ENCODE results near the gene NFKB1.

DNA sequence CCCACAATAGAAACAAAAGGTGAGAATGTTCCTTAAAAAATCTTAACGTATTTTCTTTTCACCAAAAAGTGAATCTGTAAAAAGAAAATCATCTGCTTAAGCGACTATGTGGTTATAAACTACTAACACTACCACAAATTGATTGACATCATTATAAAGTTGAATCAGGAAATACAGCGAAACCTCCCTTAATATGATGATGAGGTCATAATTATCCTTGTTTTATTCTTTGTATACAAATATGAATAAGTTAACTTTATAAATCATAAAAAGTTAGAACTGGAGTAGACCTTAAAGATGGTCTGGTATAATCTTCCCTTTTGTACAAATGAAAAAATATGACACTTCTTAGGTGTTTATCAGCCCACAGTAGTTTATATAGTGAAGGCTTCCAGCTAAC, 35.6 kb downstream of the NFKB1 start:
- no peak for TF ChIP-seq EZH2 (IDR thresholded peaks at IDR 0.05; ENCODE audit: borderline replicate concordance, low read length)
- TF ChIP-seq, protein P1, sequence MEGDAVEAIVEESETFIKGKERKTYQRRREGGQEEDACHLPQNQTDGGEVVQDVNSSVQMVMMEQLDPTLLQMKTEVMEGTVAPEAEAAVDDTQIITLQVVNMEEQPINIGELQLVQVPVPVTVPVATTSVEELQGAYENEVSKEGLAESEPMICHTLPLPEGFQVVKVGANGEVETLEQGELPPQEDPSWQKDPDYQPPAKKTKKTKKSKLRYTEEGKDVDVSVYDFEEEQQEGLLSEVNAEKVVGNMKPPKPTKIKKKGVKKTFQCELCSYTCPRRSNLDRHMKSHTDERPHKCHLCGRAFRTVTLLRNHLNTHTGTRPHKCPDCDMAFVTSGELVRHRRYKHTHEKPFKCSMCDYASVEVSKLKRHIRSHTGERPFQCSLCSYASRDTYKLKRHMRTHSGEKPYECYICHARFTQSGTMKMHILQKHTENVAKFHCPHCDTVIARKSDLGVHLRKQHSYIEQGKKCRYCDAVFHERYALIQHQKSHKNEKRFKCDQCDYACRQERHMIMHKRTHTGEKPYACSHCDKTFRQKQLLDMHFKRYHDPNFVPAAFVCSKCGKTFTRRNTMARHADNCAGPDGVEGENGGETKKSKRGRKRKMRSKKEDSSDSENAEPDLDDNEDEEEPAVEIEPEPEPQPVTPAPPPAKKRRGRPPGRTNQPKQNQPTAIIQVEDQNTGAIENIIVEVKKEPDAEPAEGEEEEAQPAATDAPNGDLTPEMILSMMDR (IDR thresholded peaks at IDR 0.05; ENCODE audit: low read length) = no peak
